T-cell (primary cell): ENCODE data around the gene ARL15. TPM values are rescaled to one million over a fixed set of nuclear protein-coding genes. Genes with fewer than 3 reads are reported as not detected.

Source experiments
- ATAC-seq, 4 experiments: fragments of 200-7000 bp in 3 of 4; fragments of 150-1000 bp in 1 of 4; cut with Tn5 transposase; replicated peaks in 1 of 4; 1 replicate in 3 of 4; 2 replicates in 1 of 4; pipeline ENCODE4 v1.10.0; 2021; ENCODE audit warnings: moderate library complexity in 3 of 4, mild to moderate bottlenecking in 2 of 4, moderate number of reproducible peaks in 1 of 4
- CTCF ChIA-PET, 2 donors: fragments of 300-600 bp; sonication (Branson Sonifier 250); formaldehyde crosslinking; loops; one replicate each; lab custom pipeline; 2022; ENCODE audit warnings: antibody characterized with exemption in 2 of 2; lab: Charles Lee
- POLR2A ChIA-PET, 2 donors: fragments of 300-600 bp; sonication (Branson Sonifier 250); formaldehyde crosslinking; loops; one replicate each; lab custom pipeline; 2022; ENCODE audit warnings: antibody characterized with exemption in 2 of 2; lab: Charles Lee
- DNase-seq, 35 experiments: peaks; one replicate each; pipeline versions ENCODE4 v3.0.0 to v3.0.0-alpha.2; 2013 to 2023
- H3K27ac ChIP-seq: one replicate; pipeline ENCODE4 v1.5.1; 2013; ENCODE audit warnings: low read length
- H3K27me3 ChIP-seq, 2 experiments: replicated peaks in 1 of 2; 1 replicate in 1 of 2; 2 replicates in 1 of 2; pipeline versions ENCODE4 v1.6.1 to v1.7.0; 2013; ENCODE audit warnings: low read length in 1 of 2, mixed read lengths in 1 of 2; ENCODE audit not compliant: control insufficient read depth in 2 of 2, insufficient read depth in 2 of 2; ENCODE audit errors: extremely low read depth in 1 of 2
- H3K36me3 ChIP-seq, 2 donors: 1 replicate in 1 of 2; 2 replicates in 1 of 2; pipeline versions ENCODE4 v1.6.1 to v1.7.0; 2013; ENCODE audit warnings: low read length in 1 of 2; ENCODE audit not compliant: control insufficient read depth in 2 of 2, insufficient read depth in 1 of 2; ENCODE audit errors: extremely low read depth in 1 of 2
- H3K4me1 ChIP-seq, 2 experiments: 1 replicate in 1 of 2; 2 replicates in 1 of 2; pipeline versions ENCODE4 v1.6.1 to v1.7.0; 2013; ENCODE audit warnings: low read length in 2 of 2, mixed read lengths in 1 of 2; ENCODE audit not compliant: insufficient read depth in 2 of 2, control insufficient read depth in 1 of 2; ENCODE audit errors: extremely low read depth in 1 of 2
- H3K4me3 ChIP-seq, 2 donors: 1 replicate in 1 of 2; 2 replicates in 1 of 2; pipeline versions ENCODE4 v1.5.1 to v1.7.0; 2013; ENCODE audit warnings: mild to moderate bottlenecking in 2 of 2, low read length in 1 of 2, moderate library complexity in 1 of 2; ENCODE audit not compliant: control insufficient read depth in 1 of 2; ENCODE audit errors: extremely low read depth in 1 of 2
- H3K9me3 ChIP-seq: 2 replicates; pipeline ENCODE4 v1.7.0; 2013
- H3K27ac Mint-ChIP-seq, 2 donors: one replicate each; pipeline ENCODE4 v1.8.0; 2020 to 2021; ENCODE audit warnings: mild to moderate bottlenecking in 2 of 2, mixed read lengths in 2 of 2
- H3K27me3 Mint-ChIP-seq, 2 donors: one replicate each; pipeline ENCODE4 v1.8.0; 2021 to 2022; ENCODE audit warnings: mixed read lengths in 2 of 2
- H3K36me3 Mint-ChIP-seq: one replicate; pipeline ENCODE4 v1.8.0; 2021; ENCODE audit warnings: mixed read lengths
- H3K4me1 Mint-ChIP-seq, 3 donors: one replicate each; pipeline ENCODE4 v1.8.0; 2020 to 2022; ENCODE audit warnings: mixed read lengths in 3 of 3, mild to moderate bottlenecking in 1 of 3
- H3K4me3 Mint-ChIP-seq, 3 donors: one replicate each; pipeline ENCODE4 v1.8.0; 2020 to 2022; ENCODE audit warnings: mild to moderate bottlenecking in 3 of 3, mixed read lengths in 3 of 3, moderate library complexity in 3 of 3
- H3K9me3 Mint-ChIP-seq, 3 donors: one replicate each; pipeline ENCODE4 v1.8.0; 2020 to 2022; ENCODE audit warnings: mixed read lengths in 3 of 3
- WGBS: methylation state at CpG from one replicate; pipeline ENCODE4 v1.1.5; 2013; ENCODE audit warnings: missing lambda C conversion rate; ENCODE audit not compliant: insufficient coverage; 5-methylcytosine and 5-hydroxymethylcytosine counted together
- total RNA-seq, 35 experiments: library from RNA in 6 of 35; stranded (reverse) in 6 of 35; fragments of 120-200 nt in 1 of 35; gene quantifications; one replicate each; pipeline versions ENCODE4 v1.2.1 to v1.2.4 and lab custom pipeline; 2013 to 2026

Gene ARL15
- total RNA-seq, 5 donors from 2014 or later (not counting 1 experiment from before 2014, with no cell fraction given): 10.7 to 21.6 (median 11.7) TPM

DNA sequence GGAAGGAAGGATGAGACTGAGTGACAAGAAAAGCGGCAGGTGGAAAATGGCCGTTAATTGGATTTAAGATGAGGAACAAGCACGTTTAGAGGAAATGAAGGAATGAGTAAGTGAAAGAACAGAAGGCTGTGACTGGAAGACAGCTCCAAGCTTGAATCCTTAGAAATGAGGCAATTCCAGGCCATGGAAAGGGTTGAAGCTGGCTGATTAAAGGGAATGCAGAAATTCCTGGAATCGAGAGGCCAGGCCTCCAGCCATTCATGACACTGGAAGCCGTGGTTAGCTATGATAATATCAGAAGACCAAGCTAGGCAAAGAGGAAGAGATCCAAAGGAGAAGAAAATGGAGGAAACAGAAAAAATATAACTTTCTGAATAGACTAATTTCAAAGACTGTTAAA is 84.2 kb downstream of the ARL15 start:
- Mint-ChIP-seq H3K9me3 (no peaks in the 10 kb centered on the region), H3K36me3 (peaks cover 14% of the 10 kb centered on the region), H3K27me3 (no peaks in the 10 kb centered on the region), H3K4me1 (peaks cover 5 to 52% (median 10%) of the 10 kb centered on the region in 3 donors), H3K4me3 (no peak overlapping the region), H3K27ac (no peak overlapping the region)
- ChIA-PET POLR2A (no interaction called here), CTCF (interaction anchor here (0.5 to 1.2 kb wide), 2 partner anchors 8 to 86 kb away, joined by 3 to 5 read pairs; no protein-coding TSS in a partner anchor)
- 91% methylated on average over 3 of the region's 5 CpGs for WGBS
- Histone ChIP-seq H3K36me3 (no peaks in the 10 kb centered on the region), H3K9me3 (no peaks in the 10 kb centered on the region), H3K4me3 (no peak overlapping the region), H3K4me1 (peaks cover 0 to 2% of the 10 kb centered on the region in 2 experiments), H3K27me3 (no peaks in the 10 kb centered on the region), H3K27ac (no peak overlapping the region)
- no peak for ATAC-seq
- no peak for DNase-seq

GRCh38 chr5:54224103-54224826 is 86.1 kb downstream of the ARL15 start:
- Histone ChIP-seq H3K27ac (no peak overlapping the region), H3K9me3 (no peaks in the 10 kb centered on the region), H3K4me1 (no peaks in the 10 kb centered on the region), H3K36me3 (no peaks in the 10 kb centered on the region), H3K27me3 (no peaks in the 10 kb centered on the region), H3K4me3 (no peak overlapping the region)
- WGBS: 93% methylated on average over 6 of the region's 10 CpGs
- Mint-ChIP-seq H3K4me1 (peaks cover 4 to 52% (median 7%) of the 10 kb centered on the region in 3 donors), H3K9me3 (no peaks in the 10 kb centered on the region), H3K36me3 (peaks cover 14% of the 10 kb centered on the region), H3K27me3 (no peaks in the 10 kb centered on the region), H3K4me3 (no peak overlapping the region), H3K27ac (no peak overlapping the region)
- POLR2A ChIA-PET: no interaction called here
- ATAC-seq (no peak), DNase-seq (no peak)
- CTCF ChIA-PET: no interaction called here

GRCh38 chr5:54222336-54222735 is 88.0 kb downstream of the ARL15 start:
- Mint-ChIP-seq H3K4me3 (no peak overlapping the region), H3K9me3 (no peaks in the 10 kb centered on the region), H3K36me3 (peaks cover 14% of the 10 kb centered on the region), H3K27me3 (no peaks in the 10 kb centered on the region), H3K4me1 (peaks cover 0 to 43% (median 4%) of the 10 kb centered on the region in 3 donors), H3K27ac (no peak overlapping the region)
- Histone ChIP-seq H3K4me1 (no peaks in the 10 kb centered on the region), H3K4me3 (no peak overlapping the region), H3K27me3 (no peaks in the 10 kb centered on the region), H3K36me3 (no peaks in the 10 kb centered on the region), H3K27ac (no peak overlapping the region), H3K9me3 (no peaks in the 10 kb centered on the region)
- CTCF ChIA-PET: interaction anchor here in 1 of 2 donors (0.6 to 1.5 kb wide), 2 partner anchors 25 to 28 kb away, joined by 3 to 4 read pairs; no protein-coding TSS in a partner anchor
- 86% methylated on average over 1 of the region's 4 CpGs for WGBS
- POLR2A ChIA-PET: interaction anchor here in 1 of 2 donors (0.6 kb wide), 1 partner anchor 1278 kb away, joined by 3 read pairs; no protein-coding TSS in a partner anchor
- DNase-seq (no peak), ATAC-seq (no peak)

GRCh38 chr5:54221135-54221534 is 89.2 kb downstream of the ARL15 start:
- H3K9me3 Mint-ChIP-seq: no peaks in the 10 kb centered on the region
- CTCF ChIA-PET: no interaction called here

DNA sequence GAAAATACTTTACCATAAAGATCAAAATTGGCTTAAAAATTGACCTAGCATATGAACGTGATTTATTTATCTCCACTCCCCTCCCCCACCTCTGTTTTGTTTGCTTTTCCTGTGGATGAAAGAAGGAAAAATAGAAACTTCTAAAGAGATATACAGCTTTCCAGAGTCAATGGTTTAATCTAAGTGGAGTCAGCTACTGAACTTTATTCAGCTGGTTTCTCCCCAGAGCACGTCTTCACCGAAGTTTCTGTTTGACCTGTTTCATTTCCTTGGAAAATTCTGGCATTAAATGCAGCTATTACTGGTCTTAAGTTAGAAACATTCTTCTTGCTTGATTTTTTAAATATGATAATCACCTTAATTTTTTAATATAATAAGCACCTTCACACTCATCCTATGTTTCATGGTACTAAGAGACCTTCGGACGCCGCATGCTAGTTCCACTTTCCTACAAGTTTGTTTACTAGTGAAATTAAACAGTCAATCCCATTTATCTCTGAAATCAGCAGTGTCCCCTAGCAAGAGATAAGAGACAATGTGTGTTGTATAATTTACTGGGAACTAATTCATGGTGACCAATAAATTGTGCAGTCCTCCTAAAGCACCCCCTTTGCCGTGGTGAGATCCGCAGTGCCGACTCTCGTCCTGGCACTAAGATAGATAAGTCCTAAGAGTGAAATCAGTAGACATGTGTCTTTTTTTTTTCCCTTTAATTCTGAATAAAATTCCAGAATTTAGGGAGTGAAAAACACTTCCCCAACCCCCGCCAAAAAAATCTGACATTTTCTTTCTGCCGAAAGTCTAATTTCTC is 89.9 kb downstream of the ARL15 start:
- Mint-ChIP-seq H3K4me1 (peaks cover 2 to 29% (median 2%) of the 10 kb centered on the region in 3 donors), H3K36me3 (peaks cover 5% of the 10 kb centered on the region), H3K27ac (no peak overlapping the region), H3K27me3 (no peaks in the 10 kb centered on the region), H3K9me3 (no peaks in the 10 kb centered on the region), H3K4me3 (no peak overlapping the region)
- POLR2A ChIA-PET: no interaction called here
- Histone ChIP-seq H3K36me3 (no peaks in the 10 kb centered on the region), H3K27ac (no peak overlapping the region), H3K4me1 (no peaks in the 10 kb centered on the region), H3K27me3 (no peaks in the 10 kb centered on the region), H3K4me3 (no peak overlapping the region), H3K9me3 (no peaks in the 10 kb centered on the region)
- no peak for DNase-seq
- CTCF ChIA-PET: interaction anchor here in 1 of 2 donors (0.6 to 0.8 kb wide), 3 partner anchors 8 to 10 kb away, joined by 3 to 6 read pairs (median 3); no protein-coding TSS in a partner anchor
- 100% methylated on average over 1 of the region's 12 CpGs for WGBS
- no peak for ATAC-seq

More at GRCh38 chr5:54221135-54221534, 89.2 kb downstream of the ARL15 start:
- H3K36me3 ChIP-seq: no peaks in the 10 kb centered on the region
- H3K27me3 ChIP-seq: no peaks in the 10 kb centered on the region
- no peaks in the 10 kb centered on the region for H3K4me1 ChIP-seq
- DNase-seq (no peak), ATAC-seq (no peak)
- H3K4me3 ChIP-seq: no peak overlapping the region
- H3K9me3 ChIP-seq: no peaks in the 10 kb centered on the region
- H3K27ac ChIP-seq: no peak overlapping the region
- Mint-ChIP-seq H3K4me1 (peaks cover 0 to 36% (median 4%) of the 10 kb centered on the region in 3 donors), H3K27ac (no peak overlapping the region), H3K4me3 (no peak overlapping the region), H3K36me3 (peaks cover 12% of the 10 kb centered on the region), H3K27me3 (no peaks in the 10 kb centered on the region)
- no CpG with 5 or more reads among the region's 1 CpG for WGBS
- POLR2A ChIA-PET: no interaction called here

DNA sequence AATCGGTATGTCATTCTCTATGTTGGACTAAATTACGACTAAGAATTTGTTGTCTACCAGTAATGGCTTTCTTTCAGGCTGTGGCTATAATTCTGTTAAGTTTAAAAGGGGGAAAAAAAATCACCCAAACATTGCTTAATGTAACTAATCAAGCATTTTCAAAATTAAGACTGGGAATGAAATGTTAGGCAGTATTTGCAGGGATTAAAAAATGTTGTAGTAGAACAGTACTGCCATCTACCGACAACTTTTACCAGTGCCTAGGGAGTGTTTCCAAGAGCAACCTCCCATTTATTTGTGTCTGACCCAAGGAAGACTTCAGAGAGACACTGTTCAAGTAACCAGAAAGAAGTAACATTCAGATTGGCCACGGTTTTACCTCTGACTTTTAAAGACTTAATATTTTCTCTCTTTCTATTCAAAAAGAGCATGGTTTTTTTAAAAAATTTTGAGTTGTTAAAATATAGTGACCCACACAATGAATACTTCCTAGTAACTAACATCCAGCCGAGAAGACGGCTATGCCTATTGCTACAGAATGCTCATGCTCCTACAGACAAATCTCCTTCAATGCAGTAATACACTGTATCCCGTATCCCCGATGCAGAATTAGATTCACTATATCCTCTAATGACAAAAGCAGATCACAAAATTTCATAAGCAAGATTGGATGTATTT is 92.4 kb downstream of the ARL15 start:
- Mint-ChIP-seq H3K9me3 (no peaks in the 10 kb centered on the region), H3K4me3 (no peak overlapping the region), H3K27me3 (no peaks in the 10 kb centered on the region), H3K27ac (no peak overlapping the region), H3K36me3 (no peaks in the 10 kb centered on the region), H3K4me1 (peaks cover 8 to 21% (median 9%) of the 10 kb centered on the region in 3 donors)
- Histone ChIP-seq H3K9me3 (no peaks in the 10 kb centered on the region), H3K27me3 (no peaks in the 10 kb centered on the region), H3K4me1 (no peaks in the 10 kb centered on the region), H3K4me3 (no peak overlapping the region), H3K36me3 (no peaks in the 10 kb centered on the region), H3K27ac (no peak overlapping the region)
- ChIA-PET CTCF (no interaction called here), POLR2A (no interaction called here)
- DNase-seq: peak in 1 of 35 experiments; percentile 53
- WGBS: no CpG with 5 or more reads among the region's 8 CpGs
- no peak for ATAC-seq
